ENCODE data around the gene ACSF3.

The ACSF3 gene

DNA sequence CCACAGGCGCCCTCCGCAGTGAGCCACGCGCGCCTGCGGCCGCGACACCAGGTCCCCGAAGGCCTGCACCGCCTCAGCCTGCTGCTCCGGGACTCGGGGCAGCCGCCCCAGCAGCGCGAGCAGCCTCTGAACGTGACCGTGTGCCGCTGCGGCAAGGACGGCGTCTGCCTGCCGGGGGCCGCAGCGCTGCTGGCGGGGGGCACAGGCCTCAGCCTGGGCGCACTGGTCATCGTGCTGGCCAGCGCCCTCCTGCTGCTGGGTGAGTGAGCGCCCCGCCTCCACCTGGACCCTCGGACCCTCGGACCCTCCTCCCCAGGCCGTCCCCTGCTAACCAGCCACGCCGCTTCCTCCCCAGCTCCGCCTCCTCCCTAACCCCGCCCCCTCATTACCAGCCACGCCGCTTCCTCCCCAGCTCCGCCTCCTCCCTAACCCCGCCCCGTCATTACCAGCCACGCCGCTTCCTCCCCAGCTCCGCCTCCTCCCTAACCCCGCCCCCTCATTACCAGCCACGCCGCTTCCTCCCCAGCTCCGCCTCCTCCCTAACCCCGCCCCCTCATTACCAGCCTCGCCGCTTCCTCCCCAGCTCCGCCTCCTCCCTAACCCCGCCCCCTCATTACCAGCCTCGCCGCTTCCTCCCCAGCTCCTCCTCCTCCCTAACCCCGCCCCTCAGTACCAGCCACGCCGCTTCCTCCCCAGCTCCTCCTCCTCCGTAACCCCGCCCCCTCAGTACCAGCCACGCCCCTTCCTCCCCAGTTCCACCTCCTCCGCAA is 98.7 kb downstream of the ACSF3 start:
- DNase-seq: peak; percentile 53 to 59

DNA sequence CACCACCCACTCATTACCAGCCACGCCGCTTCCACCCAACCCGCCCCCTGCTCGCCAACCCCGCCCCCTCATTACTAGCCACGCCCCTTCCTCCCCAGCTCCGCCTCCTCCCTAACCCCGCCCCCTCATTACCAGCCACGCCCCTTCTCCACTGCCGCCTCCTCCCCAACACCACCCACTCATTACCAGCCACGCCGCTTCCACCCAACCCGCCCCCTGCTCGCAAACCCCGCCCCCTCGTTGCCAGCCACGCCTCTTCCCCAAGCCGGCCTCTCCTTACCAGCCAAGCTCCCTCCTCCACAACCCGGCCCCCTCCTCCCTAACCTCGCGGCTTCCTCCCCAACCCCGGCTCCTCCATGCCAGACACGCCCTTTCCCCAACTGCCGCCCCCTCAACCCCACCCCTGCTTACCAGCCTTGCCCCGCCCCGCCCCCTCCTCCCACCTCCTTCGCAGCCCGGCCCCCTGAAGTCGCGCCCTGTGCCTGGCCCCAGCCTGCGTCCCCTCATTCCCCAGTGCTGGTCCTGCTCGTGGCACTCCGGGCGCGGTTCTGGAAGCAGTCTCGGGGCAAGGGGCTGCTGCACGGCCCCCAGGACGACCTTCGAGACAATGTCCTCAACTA is 99.4 kb downstream of the ACSF3 start:
- DNase-seq: peak in 1 of 2 experiments; percentile 57

DNA sequence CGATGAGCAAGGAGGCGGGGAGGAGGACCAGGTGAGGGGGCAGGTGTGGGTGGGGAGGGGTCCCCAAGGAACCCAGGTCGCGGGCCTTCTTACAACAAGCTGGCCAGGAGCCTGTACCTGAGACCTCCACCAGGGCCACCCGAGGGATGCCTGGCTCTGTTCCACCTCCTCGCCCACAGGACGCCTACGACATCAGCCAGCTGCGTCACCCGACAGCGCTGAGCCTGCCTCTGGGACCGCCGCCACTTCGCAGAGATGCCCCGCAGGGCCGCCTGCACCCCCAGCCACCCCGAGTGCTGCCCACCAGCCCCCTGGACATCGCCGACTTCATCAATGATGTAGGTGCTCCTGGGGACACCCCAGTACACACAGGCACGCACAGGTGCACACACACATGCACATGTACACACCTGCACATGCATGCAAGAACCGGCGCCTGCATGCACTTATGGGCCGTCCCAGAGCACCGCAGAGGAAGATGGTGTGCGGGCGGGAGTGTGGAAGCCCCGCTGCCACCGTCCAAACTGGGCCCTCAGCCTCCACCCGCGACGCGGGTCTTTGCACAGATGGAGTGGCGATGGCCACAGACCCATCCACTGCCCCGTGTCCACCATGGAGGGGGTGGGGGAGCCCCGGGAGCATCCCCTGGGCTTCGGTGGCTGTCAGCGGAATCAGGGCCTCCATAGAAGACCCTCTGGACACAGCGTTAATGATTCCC is 100.1 kb downstream of the ACSF3 start:
- no peak for DNase-seq

DNA sequence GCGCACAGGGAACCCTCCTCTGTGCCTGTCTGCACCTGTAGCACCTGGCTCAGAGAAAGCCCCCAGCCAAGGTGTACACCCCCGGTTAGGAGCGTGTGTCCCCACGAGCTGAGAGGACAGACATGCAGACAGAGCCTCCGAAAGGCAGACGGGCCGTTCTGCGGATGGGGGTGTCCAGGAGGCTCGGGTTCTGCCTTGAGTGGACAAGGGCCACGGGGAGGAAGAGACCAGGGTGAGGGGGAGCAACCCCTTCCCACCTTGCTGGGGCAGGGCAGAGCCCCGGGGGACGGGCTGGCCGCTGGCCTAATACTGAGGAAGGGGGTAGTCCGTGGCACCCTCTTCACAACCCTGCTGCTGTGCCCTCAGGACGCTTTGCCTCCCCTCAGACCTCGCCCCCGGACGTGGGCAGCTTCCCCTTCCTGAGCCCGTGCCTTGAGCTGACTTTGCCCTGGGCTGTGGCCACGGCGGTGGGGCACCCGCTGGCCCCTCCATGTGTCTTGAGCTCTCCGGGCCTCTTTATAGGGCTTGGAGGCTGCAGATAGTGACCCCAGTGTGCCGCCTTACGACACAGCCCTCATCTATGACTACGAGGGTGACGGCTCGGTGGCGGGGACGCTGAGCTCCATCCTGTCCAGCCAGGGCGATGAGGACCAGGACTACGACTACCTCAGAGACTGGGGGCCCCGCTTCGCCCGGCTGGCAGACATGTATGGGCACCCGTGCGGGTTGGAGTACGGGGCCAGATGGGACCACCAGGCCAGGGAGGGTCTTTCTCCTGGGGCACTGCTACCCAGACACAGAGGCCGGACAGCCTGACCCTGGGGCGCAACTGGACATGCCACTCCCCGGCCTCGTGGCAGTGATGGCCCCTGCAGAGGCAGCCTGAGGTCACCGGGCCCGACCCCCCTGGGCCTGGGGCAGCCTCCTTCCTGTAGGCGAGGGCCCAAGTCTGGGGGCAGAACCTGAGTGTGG is 101.0 kb downstream of the ACSF3 start:
- DNase-seq: no peak

DNA sequence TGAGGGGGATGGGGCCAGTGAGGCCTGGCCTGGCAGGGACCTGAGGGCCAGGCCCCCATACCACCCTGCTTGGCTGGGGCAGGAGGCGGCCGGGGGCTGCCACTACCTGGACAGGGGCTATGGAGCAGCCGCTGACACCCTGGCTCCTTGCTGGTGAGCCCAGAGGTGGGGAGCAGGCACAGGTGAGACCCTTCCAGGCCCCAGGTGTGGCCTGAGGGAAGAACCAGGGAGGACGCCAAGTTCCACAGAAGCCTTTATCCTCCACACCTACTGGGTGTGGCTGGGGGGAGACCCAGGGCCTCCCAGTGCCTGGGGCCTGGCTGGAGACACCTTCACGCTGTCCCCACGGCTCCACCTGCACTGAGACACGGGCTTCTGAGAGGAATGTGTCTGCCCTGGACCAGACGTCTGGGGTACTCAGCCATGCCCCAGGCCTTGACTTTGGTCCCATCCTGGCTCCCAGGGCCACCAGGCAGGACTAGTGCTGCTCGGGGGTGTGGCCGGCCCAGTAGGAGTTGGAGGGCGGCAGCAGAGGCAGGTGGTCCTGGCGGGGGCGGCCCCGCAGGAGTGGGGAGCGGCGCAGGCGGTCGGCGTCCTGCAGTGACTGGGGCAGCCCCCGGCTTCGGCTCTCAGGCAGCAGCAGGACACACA is 102.0 kb downstream of the ACSF3 start:
- no peak for DNase-seq

DNA sequence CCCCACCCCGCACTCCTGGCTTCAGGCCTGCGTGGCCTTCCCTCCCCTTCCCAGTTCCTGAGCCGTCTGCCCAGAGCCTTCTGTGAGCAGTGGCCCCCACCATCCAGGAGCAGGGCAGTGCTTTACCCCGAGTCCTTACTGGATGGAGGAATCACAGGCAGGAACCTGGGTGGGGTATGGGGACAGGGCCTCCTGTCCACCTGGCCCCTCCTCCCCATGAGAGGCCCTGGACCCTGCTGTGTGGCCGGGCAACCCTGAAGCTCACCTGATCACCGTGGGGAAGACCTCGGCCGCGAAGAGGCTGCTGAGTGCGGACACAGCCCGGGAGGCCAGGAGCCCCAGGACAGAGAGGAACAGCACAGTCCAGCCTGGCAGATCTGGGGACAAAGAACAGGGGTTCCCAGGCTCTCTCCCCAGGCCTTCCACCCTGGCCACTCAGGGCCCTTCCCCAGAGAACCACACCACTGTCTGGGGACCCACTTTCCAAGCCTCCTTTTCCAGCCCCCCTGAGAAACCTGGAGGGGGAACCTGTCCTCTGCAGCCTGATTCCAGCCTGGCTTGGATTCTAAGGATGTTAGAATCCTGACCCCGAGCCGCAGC is 103.5 kb downstream of the ACSF3 start:
- DNase-seq: no peak

DNA sequence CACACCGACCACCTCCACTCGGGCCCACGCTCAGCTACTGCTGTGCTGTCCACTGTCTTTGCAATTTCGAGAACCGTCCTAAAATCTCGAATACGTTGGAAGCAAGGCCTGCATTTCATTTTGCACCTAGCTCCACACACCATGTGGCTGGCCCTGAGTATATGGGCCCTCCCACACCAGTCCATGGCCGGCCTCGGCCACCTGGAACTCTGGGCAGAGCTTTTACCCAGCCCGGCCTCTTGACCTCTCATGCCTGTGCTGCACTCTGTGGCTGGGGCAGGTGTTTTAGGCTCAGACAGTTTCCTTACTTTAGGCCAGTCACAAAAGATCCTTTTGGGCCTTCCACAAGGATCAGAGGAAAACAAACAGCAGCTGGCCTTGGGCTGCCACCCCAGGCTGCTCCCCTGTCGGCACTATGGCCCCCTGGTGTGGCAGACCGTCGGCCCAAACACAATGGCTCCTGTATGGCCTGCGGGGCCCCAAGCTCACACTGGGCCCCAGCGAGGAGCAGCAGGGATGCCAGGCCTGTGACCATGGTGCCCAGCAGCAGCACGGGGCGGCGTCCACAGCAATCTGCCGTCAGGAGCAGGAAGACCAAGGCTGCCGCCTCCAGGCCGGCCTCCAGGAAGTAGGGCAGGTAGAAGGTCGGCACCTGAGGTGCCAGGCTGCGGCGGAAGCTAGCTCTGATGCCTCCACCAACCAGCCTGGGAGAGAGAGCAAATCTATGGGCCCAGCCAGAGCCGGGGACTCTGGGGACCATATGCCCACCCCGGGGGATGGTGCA is 104.2 kb downstream of the ACSF3 start:
- no peak for DNase-seq

DNA sequence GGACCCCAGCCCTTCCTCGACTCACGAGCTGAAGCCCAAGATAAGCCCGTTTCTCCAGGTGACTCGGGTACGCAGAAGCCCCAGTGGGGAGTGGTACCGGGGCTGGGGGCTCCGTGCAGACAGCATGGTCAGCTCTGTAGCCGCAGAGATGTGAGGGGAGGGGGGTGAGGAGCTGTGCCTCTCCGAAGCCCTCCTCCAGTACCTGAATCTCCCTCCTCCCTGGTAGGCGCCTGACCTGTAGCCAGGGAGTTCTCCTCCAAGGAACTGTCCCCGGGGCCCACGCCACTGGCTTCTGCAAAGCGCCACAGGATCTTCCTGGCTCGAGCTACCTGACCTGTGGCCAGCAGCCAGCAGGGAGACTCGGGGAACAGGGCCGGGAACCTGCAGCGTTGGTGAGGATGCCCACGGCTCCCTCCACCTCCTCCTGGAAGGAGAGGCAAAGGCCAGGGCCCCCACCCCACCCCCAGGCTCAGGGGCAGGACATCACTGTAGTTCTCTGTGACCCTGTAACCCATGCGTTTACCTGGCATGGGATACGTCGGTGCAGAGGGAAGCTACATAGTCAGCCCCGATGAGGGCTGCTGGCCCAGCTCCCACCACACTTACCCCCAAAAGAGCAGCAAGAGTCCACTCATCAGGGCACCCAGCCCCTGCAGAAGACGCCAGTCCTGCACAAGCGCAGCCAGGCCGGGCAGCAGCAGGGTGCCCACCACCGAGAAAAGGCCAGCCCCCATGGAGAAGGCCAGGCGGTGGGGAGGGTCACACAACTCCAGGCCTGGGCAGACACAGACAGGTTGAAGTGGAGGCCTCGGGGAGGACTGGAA is 105.0 kb downstream of the ACSF3 start:
- no peak for DNase-seq

DNA sequence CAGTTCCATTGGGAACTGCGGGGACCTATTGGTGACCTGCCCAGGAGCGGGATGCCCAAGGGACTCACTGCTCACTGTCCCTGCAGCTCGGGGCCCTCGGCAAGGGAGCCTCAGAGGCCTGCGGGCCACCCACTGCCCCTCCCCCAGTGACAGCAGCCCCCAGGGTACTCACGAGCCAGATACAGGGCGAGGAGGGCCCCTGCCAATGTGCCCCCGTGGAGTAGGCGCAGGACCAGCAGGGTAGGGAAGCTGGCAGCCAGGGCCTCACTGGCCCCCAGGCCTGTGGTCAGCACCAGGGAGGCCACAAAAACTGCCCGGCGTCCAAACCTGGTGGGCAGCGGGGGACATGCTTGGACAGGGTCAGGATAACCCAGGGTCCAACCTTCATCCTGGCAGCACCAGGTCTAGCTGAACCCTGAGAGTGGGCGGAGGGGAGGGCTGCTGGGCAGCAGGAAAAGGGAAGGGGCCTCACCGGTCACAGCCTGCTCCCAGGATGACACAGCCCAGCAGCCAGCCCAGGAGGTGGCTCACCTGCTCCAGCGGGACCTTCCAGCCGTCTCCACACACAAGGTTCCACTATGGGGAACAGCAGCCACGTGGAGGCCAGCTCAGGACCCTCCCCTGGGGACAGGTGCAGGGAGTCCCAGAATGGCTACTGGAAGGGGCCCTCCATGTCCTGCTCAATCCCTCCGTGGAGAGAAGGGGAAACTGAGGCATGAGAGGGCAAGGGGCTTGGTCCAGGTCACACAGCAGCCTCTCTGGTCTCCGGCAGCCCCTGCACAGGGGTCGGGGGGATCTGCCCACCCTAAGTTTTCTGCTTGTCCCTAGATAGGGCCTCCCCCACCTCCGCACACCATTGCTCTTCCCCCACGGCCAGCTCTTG is 105.8 kb downstream of the ACSF3 start:
- DNase-seq: no peak

DNA sequence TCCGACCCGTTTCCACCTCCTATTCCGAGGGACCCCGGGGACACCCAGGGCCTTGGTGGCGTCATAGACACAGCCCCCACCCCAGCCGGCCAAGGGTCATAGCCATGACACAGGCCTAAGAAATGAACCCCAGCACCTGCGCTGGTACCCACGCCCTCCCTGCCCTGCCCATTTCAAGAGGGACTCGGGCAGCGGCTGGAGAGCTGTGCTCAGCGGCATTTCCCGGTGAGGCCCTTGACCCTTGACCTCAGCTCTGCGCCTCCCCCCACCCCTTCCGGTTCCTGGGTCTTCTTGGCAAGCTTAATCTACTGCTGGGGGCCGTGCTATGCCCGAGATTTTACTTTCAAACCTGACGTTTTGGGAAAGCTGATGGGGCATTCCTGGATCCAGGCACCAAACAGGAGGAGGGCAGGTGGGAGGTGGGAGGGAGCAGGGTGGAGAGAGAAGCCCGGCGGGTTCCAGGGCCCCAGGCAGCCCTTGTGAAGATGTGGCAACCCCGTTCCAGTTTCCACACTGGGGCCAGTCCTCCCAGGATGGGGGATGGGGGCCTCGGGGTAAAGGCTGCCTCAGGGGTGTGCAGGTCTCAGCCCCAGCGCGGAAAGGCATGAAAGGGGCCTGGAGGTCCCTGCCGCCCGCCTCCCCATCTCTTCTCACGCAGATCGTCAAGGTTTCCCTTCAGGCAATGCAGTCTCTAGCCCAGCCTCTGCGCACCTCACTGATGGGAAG is 106.6 kb downstream of the ACSF3 start, which contains the start of gene SLC22A31:
SLC22A31 (minus strand) TSS at position 414 of the 726 bp plus-strand sequence; CDS start at position 378, 36 bp downstream.
- peak in 1 of 2 experiments; percentile 44 for DNase-seq

DNA sequence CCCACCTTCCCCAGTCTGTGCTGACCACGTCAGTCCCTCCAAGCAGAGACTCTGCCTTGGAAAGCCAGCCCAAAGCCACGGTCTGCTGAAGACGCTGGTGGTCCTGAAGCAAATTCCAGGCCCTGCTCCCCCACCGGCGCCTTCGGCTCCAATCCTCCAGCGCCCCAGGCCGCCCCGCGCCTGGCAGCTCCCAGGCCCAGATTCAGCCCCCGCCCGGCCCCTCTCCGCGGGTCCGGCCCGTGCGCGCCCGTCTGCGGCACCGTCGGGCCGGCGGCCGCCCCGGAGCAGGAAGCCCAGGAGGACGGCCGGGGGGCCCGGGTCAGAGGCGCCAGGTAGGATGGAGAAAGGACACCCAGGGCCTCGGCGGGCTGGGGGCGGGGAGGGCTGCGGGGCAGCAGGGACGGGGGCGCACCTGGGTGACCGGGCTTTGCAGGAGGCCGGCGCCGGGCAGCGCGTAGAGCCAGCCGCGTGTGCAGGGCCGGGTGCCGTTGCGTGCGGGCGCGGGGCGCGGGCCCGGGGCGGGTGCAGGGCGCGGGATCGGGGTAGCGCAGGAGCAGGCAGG is 107.3 kb downstream of the ACSF3 start:
- DNase-seq: no peak

DNA sequence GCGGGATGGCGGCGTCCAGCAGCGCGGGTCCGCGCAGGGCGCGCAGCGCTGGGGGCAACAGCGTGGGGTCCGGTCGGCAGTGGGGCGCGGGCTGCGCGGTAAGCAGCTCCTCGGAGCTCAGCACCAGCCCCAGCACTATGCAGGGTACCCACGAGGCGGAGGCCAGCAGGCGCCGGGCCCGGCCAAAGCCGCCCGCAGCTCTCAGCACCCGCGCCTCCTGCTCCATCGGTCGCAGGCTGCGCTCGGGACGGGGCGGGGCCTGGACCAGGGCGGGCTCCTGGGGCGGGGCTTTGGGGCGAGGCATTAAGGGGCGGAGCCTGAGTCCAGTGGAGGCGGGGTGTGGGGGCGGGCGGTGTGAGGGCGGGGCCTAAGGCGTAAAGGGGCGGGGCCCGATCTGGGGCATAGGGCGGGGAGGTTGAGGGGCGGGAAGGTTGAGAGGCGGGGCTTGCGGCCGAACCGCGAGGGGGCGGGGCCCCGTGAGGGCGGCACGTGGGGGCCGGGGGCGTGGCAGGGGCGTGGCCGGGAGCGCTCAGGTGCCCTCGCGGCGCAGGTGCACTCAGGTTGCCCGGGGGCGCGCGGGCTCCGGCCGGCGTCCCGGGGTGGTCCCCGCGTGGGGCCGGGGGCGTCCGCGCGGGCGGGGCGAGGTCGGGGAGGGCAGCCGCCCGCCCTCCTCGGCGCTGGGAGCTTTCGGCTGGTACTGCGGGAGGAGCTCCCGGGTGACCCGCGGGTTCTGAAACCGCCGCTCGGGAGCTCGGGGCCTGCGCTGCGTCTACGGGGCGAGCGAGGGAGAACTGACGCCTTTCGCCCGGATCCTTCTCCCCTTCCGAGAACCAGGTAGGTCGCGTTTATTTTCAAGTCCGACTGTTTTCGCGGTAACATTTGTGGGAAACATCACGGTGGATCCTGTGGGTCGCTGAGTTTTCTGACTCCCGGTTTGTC is 108.1 kb downstream of the ACSF3 start:
- DNase-seq: peak in 1 of 2 experiments; percentile 34

DNA sequence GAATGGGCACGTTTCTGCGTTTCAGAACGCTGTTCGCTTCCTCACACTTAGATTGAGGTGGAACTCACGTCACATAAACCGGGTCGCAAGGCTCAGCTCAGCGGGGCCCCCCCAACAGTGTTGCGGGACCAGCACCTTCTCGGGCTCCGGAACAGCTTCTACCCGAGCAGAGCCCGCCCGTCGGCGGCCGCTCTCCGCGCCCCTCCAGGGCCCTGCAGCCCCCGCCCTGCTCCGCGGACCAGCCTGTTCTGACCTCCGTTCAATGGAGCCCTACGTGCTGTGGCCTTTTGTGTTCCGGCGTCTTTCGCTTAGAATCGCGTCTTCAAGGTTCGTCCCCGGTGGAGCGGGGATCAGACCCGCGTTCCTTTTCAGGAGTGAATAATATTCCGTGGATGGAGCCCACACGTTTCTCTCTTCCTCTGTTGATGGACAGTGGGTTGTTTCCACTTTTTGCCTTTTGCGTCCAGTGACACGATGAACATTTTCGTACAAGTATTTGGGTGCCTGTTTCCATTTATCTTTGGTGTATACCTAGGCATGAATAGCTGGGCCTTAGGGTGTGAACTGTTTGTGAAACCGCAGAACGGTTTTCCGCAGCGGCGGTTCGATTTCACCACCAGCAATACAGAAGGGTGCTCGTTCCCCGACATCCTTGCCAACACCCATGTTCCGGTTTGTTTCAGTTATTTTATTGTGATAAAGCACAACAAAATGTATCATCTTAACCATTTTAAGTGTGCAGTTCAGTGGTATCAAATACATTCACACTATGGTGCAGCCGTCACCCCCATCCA is 109.0 kb downstream of the ACSF3 start:
- no peak for DNase-seq

Data from SHP77 (cell line).